C4-2B (cell line): ENCODE results near the gene SIRPD.

Experiments
- H3K27ac ChIP-seq: fragments of 450-650 bp; 2 replicates; pipeline ENCODE4 v1.5.1; 2017
- CTCF ChIP-seq: fragments of 450-650 bp; conservative IDR thresholded peaks from 2 replicates; pipeline ENCODE4 v1.5.1; 2017; ENCODE audit warnings: mild to moderate bottlenecking
- ZFX ChIP-seq: fragments of 450-650 bp; IDR thresholded peaks from 2 replicates; pipeline ENCODE4 v1.6.1; 2017

SIRPD gene

GRCh38 chr20:1536893-1537730 lies 20.4 kb downstream of the SIRPD start:
- TF ChIP-seq CTCF (no peak), ZFX (no peak)
- H3K27ac ChIP-seq = no peak overlapping the region

- no peak overlapping the region for H3K27ac ChIP-seq
- TF ChIP-seq ZFX (no peak), CTCF (no peak)
These were observed 21.9 kb downstream of the SIRPD start for GRCh38 chr20:1535420-1536175.

- TF ChIP-seq ZFX = no peak
- no peak for TF ChIP-seq CTCF
- no peak overlapping the region for H3K27ac ChIP-seq
These were observed 23.0 kb downstream of the SIRPD start for GRCh38 chr20:1534526-1534925.

GRCh38 chr20:1533059-1533458 lies 24.4 kb downstream of the SIRPD start:
- no peak overlapping the region for H3K27ac ChIP-seq
- TF ChIP-seq ZFX (no peak), CTCF (no peak)

GRCh38 chr20:1528811-1529210 lies 28.7 kb downstream of the SIRPD start:
- TF ChIP-seq CTCF (no peak), ZFX (no peak)
- H3K27ac ChIP-seq = no peak overlapping the region

- TF ChIP-seq CTCF (no peak), ZFX (no peak)
- H3K27ac ChIP-seq = no peak overlapping the region
These were observed 29.6 kb downstream of the SIRPD start for GRCh38 chr20:1527923-1528322.

GRCh38 chr20:1526896-1527295 lies 30.6 kb downstream of the SIRPD start:
- TF ChIP-seq ZFX (no peak), CTCF (no peak)
- H3K27ac ChIP-seq = no peak overlapping the region
